ENCODE measurements around the gene ADH4.

Gene ADH4

DNA sequence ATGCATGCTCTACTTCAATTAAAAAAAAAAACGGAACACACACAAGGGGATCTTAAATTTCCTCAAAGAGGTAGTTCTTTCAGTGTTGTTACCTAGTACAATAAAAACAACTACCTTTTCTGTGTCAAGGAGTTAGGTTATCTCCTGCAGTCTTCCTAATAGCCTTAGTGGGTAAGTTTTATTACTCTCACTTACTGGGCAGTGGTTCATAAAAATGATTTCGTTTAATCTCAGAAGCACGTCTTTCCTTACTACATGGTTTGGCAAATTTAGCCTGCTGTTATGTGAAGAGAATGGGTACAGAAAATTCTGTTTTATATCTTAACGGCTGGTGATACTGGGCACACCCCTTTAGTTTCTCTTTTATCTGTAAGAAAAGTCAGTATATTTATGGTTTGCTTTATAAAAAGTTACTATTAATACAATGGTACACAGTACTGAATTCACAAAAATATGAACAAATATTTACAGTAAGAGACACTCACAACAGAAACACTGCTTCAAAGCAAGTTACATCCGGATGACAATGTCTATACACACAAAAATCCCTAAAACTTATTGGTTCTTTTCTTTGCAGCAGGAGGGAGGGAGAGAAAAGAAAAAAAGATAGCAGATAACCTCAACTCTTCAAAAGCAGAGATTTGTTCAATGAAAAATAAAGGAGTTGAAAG lies 64.3 kb downstream of the ADH4 start:
- DNase-seq (ENCODE audit: low spot score) = no peak

DNA sequence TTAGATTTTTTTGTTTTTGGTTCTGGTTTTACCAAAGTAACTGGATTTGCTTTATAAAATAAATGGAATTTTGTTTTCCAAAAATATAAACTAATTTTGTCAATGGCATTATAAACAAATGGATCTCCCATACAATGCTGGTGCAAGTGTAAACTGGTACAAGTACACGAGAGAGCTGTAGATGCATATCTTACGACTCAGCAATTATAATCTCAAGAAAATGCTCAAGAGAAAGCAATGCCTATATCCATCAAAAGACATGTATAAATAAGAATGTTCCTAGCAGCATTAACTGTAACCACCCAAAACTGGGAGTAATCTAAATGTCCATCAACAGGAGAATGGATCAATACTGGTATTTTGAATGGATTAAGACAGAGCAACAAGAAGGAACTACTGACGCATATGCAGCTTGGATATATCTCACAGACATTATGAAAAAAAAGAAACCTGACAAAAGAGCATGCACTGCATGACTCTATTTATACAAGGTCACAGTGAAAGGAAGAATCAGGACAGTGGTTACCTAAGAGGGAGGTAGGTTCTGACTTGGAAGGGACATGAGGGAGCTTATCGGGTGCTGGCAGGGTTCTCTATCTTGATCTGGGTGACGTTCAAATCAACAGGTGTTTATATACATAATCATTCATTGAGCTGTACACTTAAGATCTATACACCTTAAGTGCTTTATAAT lies 65.0 kb downstream of the ADH4 start:
- no peak for DNase-seq (ENCODE audit: low spot score)

DNA sequence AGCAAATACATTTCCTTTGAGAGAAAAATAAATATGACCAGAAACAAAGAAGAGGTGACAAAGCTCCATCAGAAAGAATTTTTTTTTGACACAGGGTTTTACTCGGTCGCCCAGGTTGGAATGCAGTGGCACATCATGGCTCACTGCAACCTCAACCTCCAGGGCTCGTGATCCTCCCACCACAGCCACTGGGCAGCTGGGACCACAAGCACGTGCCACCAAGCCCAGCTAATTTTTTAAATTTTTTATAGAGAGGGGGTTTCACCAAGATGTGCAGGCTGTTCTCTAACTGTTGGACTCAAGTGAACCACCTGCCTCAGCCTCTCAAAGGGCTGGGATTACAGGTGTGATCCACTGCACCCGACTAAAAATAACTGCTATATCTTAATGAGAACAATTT lies 65.8 kb downstream of the ADH4 start:
- DNase-seq (ENCODE audit: low spot score) = no peak

DNA sequence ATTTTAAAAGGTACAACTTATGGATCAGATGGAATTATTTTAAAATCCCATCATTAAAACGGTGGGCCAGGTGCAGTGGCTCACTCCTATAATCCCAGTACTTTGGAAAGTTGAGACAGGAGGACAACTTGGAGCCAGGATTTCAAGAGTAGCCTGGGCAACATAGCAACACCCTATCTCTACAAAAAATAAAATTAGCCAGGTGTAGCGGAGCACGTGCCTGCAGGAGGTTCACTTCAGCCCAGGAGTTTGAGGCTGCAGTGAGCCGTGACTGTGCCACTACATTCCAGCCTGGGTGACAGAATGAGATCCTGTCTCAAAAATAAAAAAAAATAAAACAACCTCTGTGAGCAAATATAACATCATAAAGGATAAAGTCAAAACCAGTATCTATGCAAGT lies 66.9 kb downstream of the ADH4 start:
- DNase-seq (ENCODE audit: low spot score) = no peak

DNA sequence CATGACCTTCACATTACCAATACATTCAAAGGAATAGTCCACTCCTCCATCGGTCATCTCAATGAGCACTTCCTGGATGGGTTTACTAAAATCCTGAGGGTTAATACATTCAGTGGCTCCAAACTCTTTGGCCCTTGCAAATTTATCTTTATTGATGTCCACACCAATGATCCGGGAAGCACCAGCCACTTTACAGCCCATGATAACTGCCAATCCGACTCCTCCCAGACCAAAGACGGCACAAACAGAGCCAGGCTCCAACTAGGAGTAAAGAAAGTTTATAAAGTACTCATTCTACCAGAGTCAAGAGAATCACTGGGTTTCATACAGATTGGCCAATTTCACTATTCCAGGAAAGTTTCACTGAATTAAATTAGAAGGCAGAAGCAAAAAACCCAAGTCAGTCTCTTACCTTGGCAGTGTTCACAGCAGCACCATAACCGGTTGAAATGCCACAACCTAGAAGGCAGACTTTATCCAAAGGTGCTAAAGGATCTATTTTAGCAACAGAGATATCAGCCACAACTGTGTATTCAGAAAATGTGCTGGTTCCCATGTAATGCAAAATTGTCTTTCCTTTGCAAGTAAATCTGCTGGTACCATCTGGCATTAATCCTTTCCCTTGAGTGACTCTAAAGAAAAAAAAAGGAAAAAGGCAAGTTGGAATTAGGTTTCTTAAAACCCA lies 67.7 kb downstream of the ADH4 start:
- DNase-seq (ENCODE audit: low spot score) = no peak

DNA sequence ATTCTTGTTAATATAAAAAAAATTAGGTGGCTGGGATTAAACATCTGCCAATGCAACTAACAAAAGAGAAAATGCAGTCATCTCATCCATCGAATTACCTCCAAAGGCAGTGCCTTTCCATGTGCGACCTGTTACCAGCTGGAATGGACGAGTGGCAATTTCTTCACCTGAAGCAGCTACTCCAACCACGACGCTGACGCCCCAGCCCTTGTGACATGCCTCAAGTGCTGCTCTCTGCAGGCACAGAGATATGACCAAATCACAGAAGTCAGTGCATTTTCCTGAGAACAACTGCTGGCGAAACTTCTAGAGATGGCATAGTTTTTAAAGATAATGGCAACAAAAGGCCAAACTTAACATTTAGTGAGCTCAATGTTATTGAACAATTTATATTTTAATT lies 69.3 kb downstream of the ADH4 start:
- no peak for DNase-seq (ENCODE audit: low spot score)

All from AG08396 (cell line).